Epithelial cell of proximal tubule (primary cell): ENCODE data around the gene PISD. TPM values are rescaled to one million over a fixed set of nuclear protein-coding genes. Genes with fewer than 3 reads are reported as not detected.
"Not testable (repeated sequence)": the region's sequence is repeated elsewhere in the genome, so short reads cannot be mapped to it uniquely, and the experiment has no call there.

Experiments used
- DNase-seq: peaks from one replicate; pipeline ENCODE4 v3.0.0-alpha.2; 2011; ENCODE audit warnings: low read depth
- H3K4me3 ChIP-seq: 2 replicates; pipeline ENCODE4 v1.5.1; 2011; ENCODE audit warnings: low read depth, mild to moderate bottlenecking, low read length
- CTCF ChIP-seq: conservative IDR thresholded peaks from 2 replicates; pipeline ENCODE4 v1.5.1; 2012; ENCODE audit warnings: low read depth, mild to moderate bottlenecking, low read length
- total RNA-seq: library from RNA; depleted of rRNA; stranded (reverse); fragments of >200 nt; gene quantifications from 2 replicates; pipeline ENCODE4 v1.2.3, GENCODE V29; 2015

The PISD gene
- total RNA-seq, 1 donor from 2014 or later = 61.1 TPM

DNA sequence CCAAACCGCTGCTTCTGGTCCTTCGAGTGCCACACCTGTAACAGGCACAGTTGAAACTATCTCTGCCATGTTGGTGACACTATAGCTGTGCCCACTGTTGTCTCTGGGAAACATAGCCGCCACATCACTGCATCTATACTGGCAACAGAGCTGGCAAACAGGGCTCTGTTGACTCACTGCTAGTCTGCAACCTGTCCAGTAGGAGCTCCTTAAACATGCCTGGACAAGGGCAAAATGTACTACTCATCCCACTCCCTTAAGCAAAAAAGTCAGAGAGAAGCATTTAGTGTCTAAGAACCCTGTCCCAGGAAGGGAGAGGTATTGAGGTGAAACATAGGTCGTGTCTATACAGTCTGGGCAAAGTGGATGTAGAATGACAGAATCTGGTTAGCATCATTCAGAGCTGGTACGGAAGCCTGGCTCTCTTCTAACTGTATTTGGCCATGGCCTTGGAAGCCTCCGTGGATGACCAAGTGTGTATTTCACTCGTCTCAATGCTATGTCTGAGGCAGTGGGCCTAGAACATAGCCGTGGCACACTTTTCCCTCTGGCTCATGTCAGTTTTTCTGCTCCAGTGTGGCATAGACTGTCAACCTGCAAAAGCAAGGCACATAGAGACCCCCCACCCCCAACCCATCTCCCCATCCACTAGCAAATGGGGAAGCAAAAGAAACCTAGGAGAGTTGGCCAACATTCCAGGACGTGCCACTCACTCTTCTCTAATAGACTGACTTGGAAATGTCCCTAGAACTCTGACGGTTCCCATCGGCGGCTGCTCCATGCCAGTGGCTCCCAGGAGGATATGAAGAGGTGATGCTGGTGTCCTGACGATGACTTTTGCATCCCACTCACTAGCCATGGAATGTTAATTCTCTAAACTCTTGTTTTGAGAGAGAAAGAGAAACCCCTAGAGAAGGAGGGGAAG, 21.4 kb upstream of the PISD start:
- TF ChIP-seq CTCF = no peak
- no peak for DNase-seq
- H3K4me3 ChIP-seq = no peak overlapping the region

- no peak for DNase-seq
- no peak for TF ChIP-seq CTCF
- H3K4me3 ChIP-seq = no peak overlapping the region
These were observed 20.7 kb upstream of the PISD start for GRCh38 chr22:31682751-31683150.

DNA sequence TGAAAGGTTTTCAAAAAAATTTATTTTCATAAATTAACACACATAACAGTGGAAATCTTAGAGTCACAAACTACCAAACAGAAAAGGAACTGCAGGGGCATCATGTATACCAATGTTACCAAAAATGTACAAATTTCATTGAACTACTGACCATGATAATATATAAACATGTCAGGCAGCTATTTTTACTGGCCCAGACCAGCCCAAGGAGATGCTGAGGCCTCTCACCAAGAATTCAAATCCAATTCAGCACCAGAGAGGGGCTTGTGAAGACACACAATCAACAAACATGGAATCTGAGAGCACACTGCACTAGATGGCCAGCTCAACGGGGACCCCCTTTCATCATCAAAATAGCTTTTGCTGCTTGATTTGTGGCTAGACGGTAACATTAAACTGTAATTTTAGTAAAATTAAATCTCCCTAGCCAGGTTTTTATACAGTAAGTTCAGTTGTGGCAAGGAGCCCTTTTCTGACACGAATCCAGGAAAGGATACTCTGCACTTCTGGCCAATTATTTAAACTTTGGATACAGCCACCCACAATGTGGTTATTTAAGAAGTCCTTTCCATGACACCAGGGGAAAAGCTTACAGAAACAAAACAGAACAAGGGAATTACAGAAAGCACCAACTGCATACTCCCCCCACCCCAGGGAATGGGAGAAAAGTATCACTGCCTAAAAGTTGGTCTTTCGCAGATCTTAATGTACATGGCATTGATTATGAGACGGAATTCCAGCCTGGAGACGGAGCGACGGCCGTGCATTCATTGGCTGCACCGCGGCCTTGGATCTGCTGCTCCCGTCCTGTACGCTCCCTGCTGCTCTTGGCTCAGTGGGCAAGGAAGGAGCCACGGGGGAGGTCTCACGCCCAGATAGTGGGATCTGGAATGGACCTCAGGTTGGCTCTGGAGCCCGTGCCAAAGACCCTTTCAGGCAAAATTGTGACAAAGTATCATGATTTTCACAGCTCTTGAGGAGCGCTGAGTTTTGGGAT, 19.6 kb upstream of the PISD start:
- H3K4me3 ChIP-seq = no peak overlapping the region
- no peak for DNase-seq
- no peak for TF ChIP-seq CTCF

GRCh38 chr22:31680861-31681341, 18.9 kb upstream of the PISD start:
- no peak overlapping the region for H3K4me3 ChIP-seq
- no peak for DNase-seq
- TF ChIP-seq CTCF = no peak

DNA sequence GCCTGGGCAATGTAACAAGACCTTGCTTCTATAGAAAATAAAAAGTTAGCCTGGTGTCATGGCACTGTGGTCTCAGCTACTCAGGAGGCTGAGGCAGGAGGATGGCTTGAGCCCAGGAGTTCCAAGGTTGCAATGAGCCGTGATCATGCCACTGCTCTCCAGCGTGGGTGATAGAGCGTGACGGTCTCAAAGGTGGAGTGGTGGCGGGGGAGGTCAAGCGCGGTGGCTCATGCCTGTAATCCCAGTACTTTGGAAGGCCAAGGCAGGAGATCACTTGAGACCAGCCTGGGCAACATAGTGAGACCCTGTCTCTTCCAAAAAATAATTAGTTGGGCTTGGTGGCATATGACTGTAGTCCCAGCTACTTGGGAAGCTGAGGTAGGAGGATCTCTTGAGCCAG, 16.7 kb upstream of the PISD start:
- no peak for DNase-seq
- TF ChIP-seq CTCF = no peak
- H3K4me3 ChIP-seq = no peak overlapping the region

GRCh38 chr22:31676700-31677099, 14.7 kb upstream of the PISD start:
- TF ChIP-seq CTCF = no peak
- DNase-seq = no peak
- peak overlapping the region; percentile 63 for H3K4me3 ChIP-seq

GRCh38 chr22:31674219-31674618, 12.2 kb upstream of the PISD start:
- not testable (repeated sequence) for DNase-seq, H3K4me3 ChIP-seq

DNA sequence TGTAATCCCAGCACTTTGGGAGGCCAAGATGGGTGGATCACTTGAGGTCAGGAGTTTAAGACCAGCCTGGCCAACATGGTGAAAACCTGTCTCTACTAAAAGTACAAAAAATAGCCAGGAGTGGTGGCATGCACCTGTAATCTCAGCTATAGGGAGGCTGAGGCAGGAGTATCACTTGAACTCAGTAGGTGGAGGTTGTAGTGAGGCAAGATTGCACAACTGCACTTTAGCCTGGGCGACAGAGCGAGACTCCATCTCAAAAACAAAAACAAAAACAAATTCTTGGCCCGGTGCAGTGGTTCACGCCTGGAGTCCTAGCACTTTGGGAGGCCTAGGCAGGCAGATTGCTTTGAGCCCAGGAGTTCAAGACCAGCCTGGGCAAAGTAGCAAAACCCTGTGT, 6.8 kb upstream of the PISD start:
- not testable (repeated sequence) for DNase-seq, H3K4me3 ChIP-seq
